Thyroid gland (tissue), 4 donors: Measurements from ENCODE around the gene TAS2R40.

Experiments used
- POLR2A ChIP-seq, 2 donors: fragments of 450-650 bp; IDR thresholded peaks; one replicate each; pipeline ENCODE4 v1.6.1; 2017; ENCODE audit warnings: antibody characterized with exemption in 2 of 2, mild to moderate bottlenecking in 2 of 2, moderate library complexity in 1 of 2
- TF ChIP-seq, protein P1 (sequence below), 6 experiments: fragments of 200-600 bp in 3 of 6; fragments of 450-650 bp in 3 of 6; sonication (generic) in 3 of 6; IDR thresholded peaks; one replicate each; pipeline ENCODE4 v1.5.1; 2016 to 2019; ENCODE audit warnings: antibody characterized with exemption in 6 of 6, mild to moderate bottlenecking in 2 of 6, inconsistent platforms in 1 of 6, moderate library complexity in 1 of 6

DNA sequence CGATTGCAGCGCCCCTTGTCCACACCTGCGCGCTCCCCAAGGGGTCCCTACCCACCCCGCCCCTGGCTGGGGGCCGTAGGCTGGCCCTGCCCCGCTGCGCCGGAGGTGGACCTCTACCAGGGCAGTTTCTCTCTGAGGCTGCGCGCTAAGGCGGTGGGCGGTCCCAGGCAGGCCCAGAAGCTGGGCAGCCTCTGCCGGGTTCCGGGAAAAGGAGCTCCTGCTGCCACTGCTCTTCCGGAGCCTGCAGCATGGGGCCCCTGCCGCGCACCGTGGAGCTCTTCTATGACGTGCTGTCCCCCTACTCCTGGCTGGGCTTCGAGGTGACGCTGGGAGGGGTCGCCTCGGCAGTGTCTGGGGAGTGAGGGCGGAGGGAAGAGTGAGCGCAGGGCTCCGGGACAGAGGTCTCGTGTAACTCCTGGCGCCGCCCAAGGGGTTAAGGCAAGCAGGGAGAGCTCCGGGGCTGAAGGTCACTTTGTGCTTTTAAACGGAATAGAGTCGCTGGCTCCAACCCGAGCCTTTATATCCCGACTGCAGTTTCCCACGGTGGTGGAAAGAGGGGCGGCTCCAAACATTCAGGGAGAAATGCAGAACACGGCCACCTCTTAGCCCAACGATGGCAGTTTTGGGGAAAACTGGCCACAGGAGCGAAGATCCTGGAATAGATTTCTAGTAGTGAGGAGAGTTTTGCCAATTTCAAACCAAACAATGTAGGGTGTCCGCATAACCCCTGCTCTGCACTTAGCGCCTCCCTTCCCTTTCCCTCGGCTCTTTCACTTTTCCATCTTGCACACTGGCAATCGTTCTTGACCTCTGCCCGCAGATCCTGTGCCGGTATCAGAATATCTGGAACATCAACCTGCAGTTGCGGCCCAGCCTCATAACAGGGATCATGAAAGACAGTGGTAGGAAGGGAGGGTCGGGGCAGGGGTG lies 41.7 kb downstream of the TAS2R40 start, which contains the start of gene GSTK1:
- TF ChIP-seq, protein P1, sequence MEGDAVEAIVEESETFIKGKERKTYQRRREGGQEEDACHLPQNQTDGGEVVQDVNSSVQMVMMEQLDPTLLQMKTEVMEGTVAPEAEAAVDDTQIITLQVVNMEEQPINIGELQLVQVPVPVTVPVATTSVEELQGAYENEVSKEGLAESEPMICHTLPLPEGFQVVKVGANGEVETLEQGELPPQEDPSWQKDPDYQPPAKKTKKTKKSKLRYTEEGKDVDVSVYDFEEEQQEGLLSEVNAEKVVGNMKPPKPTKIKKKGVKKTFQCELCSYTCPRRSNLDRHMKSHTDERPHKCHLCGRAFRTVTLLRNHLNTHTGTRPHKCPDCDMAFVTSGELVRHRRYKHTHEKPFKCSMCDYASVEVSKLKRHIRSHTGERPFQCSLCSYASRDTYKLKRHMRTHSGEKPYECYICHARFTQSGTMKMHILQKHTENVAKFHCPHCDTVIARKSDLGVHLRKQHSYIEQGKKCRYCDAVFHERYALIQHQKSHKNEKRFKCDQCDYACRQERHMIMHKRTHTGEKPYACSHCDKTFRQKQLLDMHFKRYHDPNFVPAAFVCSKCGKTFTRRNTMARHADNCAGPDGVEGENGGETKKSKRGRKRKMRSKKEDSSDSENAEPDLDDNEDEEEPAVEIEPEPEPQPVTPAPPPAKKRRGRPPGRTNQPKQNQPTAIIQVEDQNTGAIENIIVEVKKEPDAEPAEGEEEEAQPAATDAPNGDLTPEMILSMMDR (IDR thresholded peaks at IDR 0.05): no peak
- peak; percentile 52 to 94 for TF ChIP-seq POLR2A (IDR thresholded peaks at IDR 0.05)
